CD14-positive monocyte (primary cell): ENCODE measurements around the gene ITFG2. TPM values are rescaled to one million over a fixed set of nuclear protein-coding genes. Genes with fewer than 3 reads are reported as not detected.

ENCODE experiments used
- DNase-seq, 3 donors: peaks; one replicate each; pipeline ENCODE4 v3.0.0-alpha.2; 2011 to 2022
- H2AFZ ChIP-seq: 2 replicates; pipeline ENCODE4 v1.6.0; 2012; ENCODE audit warnings: mild to moderate bottlenecking, low read depth, low read length, inconsistent platforms; ENCODE audit not compliant: insufficient read depth, poor library complexity, severe bottlenecking
- H3K27ac ChIP-seq, 2 donors: 1 replicate in 1 of 2; 2 replicates in 1 of 2; pipeline ENCODE4 v1.5.1; 2012 to 2013; ENCODE audit warnings: low read length in 2 of 2, control low read depth in 1 of 2, inconsistent platforms in 1 of 2, low read depth in 1 of 2, mild to moderate bottlenecking in 1 of 2
- H3K27me3 ChIP-seq, 2 donors: one replicate each; pipeline versions ENCODE4 v1.6.0 to v1.6.1; 2011 to 2013; ENCODE audit warnings: low read length in 2 of 2; ENCODE audit not compliant: control insufficient read depth in 2 of 2, insufficient read depth in 2 of 2
- H3K36me3 ChIP-seq, 2 donors: replicated peaks in 1 of 2; 1 replicate in 1 of 2; 2 replicates in 1 of 2; pipeline versions ENCODE4 v1.5.1 to v1.6.1; 2012 to 2013; ENCODE audit warnings: low read length in 2 of 2, control low read depth in 1 of 2, inconsistent platforms in 1 of 2, mild to moderate bottlenecking in 1 of 2; ENCODE audit not compliant: insufficient read depth in 2 of 2, control insufficient read depth in 1 of 2
- H3K4me1 ChIP-seq, 2 donors: 1 replicate in 1 of 2; 2 replicates in 1 of 2; pipeline versions ENCODE4 v1.5.1 to v1.6.1; 2012 to 2013; ENCODE audit warnings: low read length in 2 of 2, control low read depth in 1 of 2, inconsistent platforms in 1 of 2, mild to moderate bottlenecking in 1 of 2, moderate library complexity in 1 of 2; ENCODE audit not compliant: insufficient read depth in 2 of 2, control insufficient read depth in 1 of 2
- H3K4me2 ChIP-seq: replicated peaks from 2 replicates; pipeline ENCODE3; 2012; ENCODE audit warnings: low read length, moderate library complexity, mild to moderate bottlenecking; ENCODE audit not compliant: poor library complexity, severe bottlenecking; ENCODE audit errors: extremely low read depth
- H3K4me3 ChIP-seq, 3 experiments: fragments of 200-600 bp in 1 of 3; sonication (generic) in 1 of 3; replicated peaks in 1 of 3; 1 replicate in 2 of 3; 2 replicates in 1 of 3; pipeline ENCODE4 v1.5.1; 2011 to 2013; ENCODE audit warnings: low read length in 3 of 3, mild to moderate bottlenecking in 3 of 3, control low read depth in 2 of 3, low read depth in 2 of 3, inconsistent platforms in 1 of 3, moderate library complexity in 1 of 3
- H3K79me2 ChIP-seq: 2 replicates; pipeline ENCODE4 v1.6.0; 2012; ENCODE audit warnings: mild to moderate bottlenecking, control low read depth, inconsistent platforms, low read length, moderate library complexity; ENCODE audit not compliant: insufficient read depth
- H3K9ac ChIP-seq: 2 replicates; pipeline ENCODE4 v1.6.0; 2017; ENCODE audit warnings: low read length, mild to moderate bottlenecking; ENCODE audit not compliant: insufficient read depth, poor library complexity, severe bottlenecking
- H3K9me3 ChIP-seq, 2 donors: replicated peaks in 1 of 2; 1 replicate in 1 of 2; 2 replicates in 1 of 2; pipeline versions ENCODE4 v1.5.1 to v1.6.1; 2012 to 2013; ENCODE audit warnings: low read length in 2 of 2, control low read depth in 1 of 2; ENCODE audit not compliant: control insufficient read depth in 1 of 2, insufficient read depth in 1 of 2
- H4K20me1 ChIP-seq: 2 replicates; pipeline ENCODE4 v1.6.0; 2012; ENCODE audit warnings: mild to moderate bottlenecking, low read length, control low read depth, moderate library complexity; ENCODE audit not compliant: insufficient read depth
- H3K27ac Mint-ChIP-seq, 7 donors: one replicate each; pipeline ENCODE4 v1.8.0; 2020; ENCODE audit warnings: mild to moderate bottlenecking in 7 of 7, mixed read lengths in 7 of 7, moderate library complexity in 6 of 7, inconsistent platforms in 2 of 7
- H3K27me3 Mint-ChIP-seq, 3 donors: one replicate each; pipeline ENCODE4 v1.8.0; 2021 to 2022; ENCODE audit warnings: low read depth in 3 of 3, mild to moderate bottlenecking in 3 of 3, mixed read lengths in 3 of 3, moderate library complexity in 3 of 3, inconsistent platforms in 1 of 3
- H3K36me3 Mint-ChIP-seq, 2 donors: one replicate each; pipeline ENCODE4 v1.8.0; 2020; ENCODE audit warnings: mixed read lengths in 2 of 2, inconsistent platforms in 1 of 2, mild to moderate bottlenecking in 1 of 2
- H3K4me1 Mint-ChIP-seq: one replicate; pipeline ENCODE4 v1.8.0; 2020; ENCODE audit warnings: mild to moderate bottlenecking, mixed read lengths
- H3K4me3 Mint-ChIP-seq, 2 donors: one replicate each; pipeline ENCODE4 v1.8.0; 2020; ENCODE audit warnings: mild to moderate bottlenecking in 2 of 2, mixed read lengths in 2 of 2, moderate library complexity in 1 of 2
- H3K9me3 Mint-ChIP-seq, 7 donors: one replicate each; pipeline ENCODE4 v1.8.0; 2020 to 2022; ENCODE audit warnings: mixed read lengths in 7 of 7, mild to moderate bottlenecking in 6 of 7, moderate library complexity in 6 of 7, inconsistent platforms in 2 of 7
- WGBS: methylation state at CpG from one replicate; pipeline ENCODE4 v1.1.5; 2013; ENCODE audit warnings: missing lambda C conversion rate; ENCODE audit not compliant: insufficient coverage; 5-methylcytosine and 5-hydroxymethylcytosine counted together
- intact Hi-C, 2 donors: fragments of 100-400 bp; cut with micrococcal nuclease; formaldehyde crosslinking; loops; one replicate each; pipeline versions ENCODE4 v1.15.0 to v1.15.1; 2023
- polyA plus RNA-seq, 3 donors: library from polyadenylated mRNA; depleted of rRNA in 1 of 3; unstranded in 2 of 3; stranded (reverse) in 1 of 3; fragments of 300-500 nt in 2 of 3; fragments of >200 nt in 1 of 3; fragmentation: Illumina TruSeq in 2 of 3; gene quantifications; 1 replicate in 2 of 3; 2 replicates in 1 of 3; pipeline ENCODE4 v1.2.3, GENCODE V29; 2012 to 2021
- TF ChIP-seq, protein P1 (sequence below): fragments of 200-600 bp; IDR thresholded peaks from one replicate; pipeline ENCODE4 v1.8.0; 2022; ENCODE audit warnings: antibody characterized with exemption, mild to moderate bottlenecking

ITFG2 gene
- polyA plus RNA-seq, 3 donors = 19.1 to 51.2 (median 24.0) TPM

DNA sequence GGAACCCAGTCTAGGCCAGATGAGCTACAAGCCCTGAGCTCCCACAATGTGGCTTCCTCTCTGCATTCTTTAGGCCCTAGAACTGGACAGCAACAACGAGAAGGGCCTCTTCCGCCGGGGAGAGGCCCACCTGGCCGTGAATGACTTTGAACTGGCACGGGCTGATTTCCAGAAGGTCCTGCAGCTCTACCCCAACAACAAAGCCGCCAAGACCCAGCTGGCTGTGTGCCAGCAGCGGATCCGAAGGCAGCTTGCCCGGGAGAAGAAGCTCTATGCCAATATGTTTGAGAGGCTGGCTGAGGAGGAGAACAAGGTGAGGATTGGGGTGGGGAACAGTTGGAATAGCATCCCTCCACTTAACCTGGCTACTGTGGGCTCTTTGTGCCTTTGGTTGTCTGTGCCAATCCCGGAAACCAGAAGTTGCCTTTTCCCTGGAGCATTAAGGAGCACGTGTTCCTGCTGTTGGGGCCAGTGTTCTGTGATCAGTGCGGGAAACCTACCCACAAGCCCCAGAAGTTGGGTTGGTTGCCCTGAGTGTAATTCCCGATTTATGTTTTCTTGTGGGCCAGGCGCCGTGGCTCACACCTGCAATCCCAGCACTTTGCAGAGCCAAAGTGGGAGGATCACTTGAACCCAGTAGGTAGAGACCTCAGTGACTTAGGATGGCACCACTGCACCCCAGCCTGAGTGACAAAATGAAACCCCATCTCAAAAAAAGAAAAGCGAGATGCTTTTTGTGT, 11.3 kb upstream of the ITFG2 start:
- no peak overlapping the region for H3K4me3 ChIP-seq
- H3K4me1 ChIP-seq = peaks cover 9 to 10% of the 10 kb centered on the region in 2 donors
- H3K27ac Mint-ChIP-seq = no peak overlapping the region
- H3K36me3 Mint-ChIP-seq = peaks cover 64 to 78% of the 10 kb centered on the region in 2 donors
- 92% methylated on average over 7 of the region's 16 CpGs for WGBS
- H3K9ac ChIP-seq = no peak overlapping the region
- H3K36me3 ChIP-seq = peaks cover 51 to 84% of the 10 kb centered on the region in 2 donors
- H3K9me3 Mint-ChIP-seq = no peaks in the 10 kb centered on the region
- intact Hi-C loops = no loop called here
- no peak for DNase-seq
- H3K4me1 Mint-ChIP-seq = peaks cover 13% of the 10 kb centered on the region
- no peak overlapping the region for H3K27ac ChIP-seq
- peaks cover 0 to 3% (median 1%) of the 10 kb centered on the region in 3 donors for H3K27me3 Mint-ChIP-seq
- H3K4me3 Mint-ChIP-seq = no peak overlapping the region
- H3K27me3 ChIP-seq = no peaks in the 10 kb centered on the region
- no peak overlapping the region for H3K4me2 ChIP-seq
- peaks cover 10% of the 10 kb centered on the region for H4K20me1 ChIP-seq
- no peaks in the 10 kb centered on the region for H3K9me3 ChIP-seq
- no peak overlapping the region for H2AFZ ChIP-seq
- TF ChIP-seq, protein P1, sequence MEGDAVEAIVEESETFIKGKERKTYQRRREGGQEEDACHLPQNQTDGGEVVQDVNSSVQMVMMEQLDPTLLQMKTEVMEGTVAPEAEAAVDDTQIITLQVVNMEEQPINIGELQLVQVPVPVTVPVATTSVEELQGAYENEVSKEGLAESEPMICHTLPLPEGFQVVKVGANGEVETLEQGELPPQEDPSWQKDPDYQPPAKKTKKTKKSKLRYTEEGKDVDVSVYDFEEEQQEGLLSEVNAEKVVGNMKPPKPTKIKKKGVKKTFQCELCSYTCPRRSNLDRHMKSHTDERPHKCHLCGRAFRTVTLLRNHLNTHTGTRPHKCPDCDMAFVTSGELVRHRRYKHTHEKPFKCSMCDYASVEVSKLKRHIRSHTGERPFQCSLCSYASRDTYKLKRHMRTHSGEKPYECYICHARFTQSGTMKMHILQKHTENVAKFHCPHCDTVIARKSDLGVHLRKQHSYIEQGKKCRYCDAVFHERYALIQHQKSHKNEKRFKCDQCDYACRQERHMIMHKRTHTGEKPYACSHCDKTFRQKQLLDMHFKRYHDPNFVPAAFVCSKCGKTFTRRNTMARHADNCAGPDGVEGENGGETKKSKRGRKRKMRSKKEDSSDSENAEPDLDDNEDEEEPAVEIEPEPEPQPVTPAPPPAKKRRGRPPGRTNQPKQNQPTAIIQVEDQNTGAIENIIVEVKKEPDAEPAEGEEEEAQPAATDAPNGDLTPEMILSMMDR = no peak
- H3K79me2 ChIP-seq = peaks cover under 1% of the 10 kb centered on the region

DNA sequence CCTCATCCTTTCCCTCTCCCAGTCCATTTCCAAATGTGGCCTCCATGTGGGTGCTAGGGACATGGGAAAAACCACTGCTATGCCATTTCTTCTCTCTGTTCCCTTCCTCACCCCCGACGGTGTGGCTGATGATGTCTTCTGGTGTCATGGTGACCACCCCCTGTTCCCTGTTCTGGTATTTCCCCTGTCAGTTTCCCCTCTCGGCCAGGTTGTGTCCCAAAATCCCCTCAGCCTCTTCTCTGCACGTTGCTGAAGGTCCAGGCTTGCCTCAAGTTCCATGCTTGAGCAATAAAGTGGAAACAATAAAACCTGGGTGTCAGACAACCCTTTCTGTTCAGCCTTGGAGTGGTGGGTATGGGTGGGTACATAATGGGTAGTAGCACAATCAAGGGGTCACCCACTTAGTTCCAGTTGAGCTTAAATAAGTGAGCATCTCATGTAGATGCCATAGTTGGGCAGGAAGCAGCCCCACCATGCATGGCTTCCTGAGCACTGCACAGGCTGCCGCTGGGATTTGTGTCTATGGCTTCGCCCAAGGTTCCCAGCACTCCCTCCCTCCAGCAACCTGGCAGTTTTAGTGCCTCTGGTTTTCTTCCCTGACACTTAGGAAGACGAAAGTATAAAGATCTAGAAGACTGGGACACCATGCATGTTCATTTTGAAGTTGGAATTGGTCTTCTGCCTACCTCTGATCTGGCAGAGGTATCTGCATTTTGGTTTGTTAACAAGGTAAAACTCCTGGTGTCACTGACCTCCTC, 8.7 kb upstream of the ITFG2 start:
- Mint-ChIP-seq H3K4me3 (no peak overlapping the region), H3K36me3 (peaks cover 58 to 65% of the 10 kb centered on the region in 2 donors), H3K27ac (peak overlapping the region in 1 of 7 donors; percentile 73), H3K4me1 (peaks cover 3% of the 10 kb centered on the region), H3K27me3 (peaks cover 0 to 3% (median 1%) of the 10 kb centered on the region in 3 donors), H3K9me3 (no peaks in the 10 kb centered on the region)
- TF ChIP-seq, protein P1 = no peak
- no peaks in the 10 kb centered on the region for H3K9me3 ChIP-seq
- H3K79me2 ChIP-seq = no peaks in the 10 kb centered on the region
- no peak for DNase-seq
- H3K27ac ChIP-seq = no peak overlapping the region
- intact Hi-C loops = no loop called here
- H2AFZ ChIP-seq = no peak overlapping the region
- no peak overlapping the region for H3K9ac ChIP-seq
- H4K20me1 ChIP-seq = no peaks in the 10 kb centered on the region
- no peak overlapping the region for H3K4me2 ChIP-seq
- no peaks in the 10 kb centered on the region for H3K27me3 ChIP-seq
- WGBS = 94% methylated on average over 2 of the region's 7 CpGs
- no peak overlapping the region for H3K4me3 ChIP-seq
- H3K36me3 ChIP-seq = peaks cover 48 to 69% of the 10 kb centered on the region in 2 donors
- H3K4me1 ChIP-seq = no peaks in the 10 kb centered on the region
